H1 (cell line): Measurements from ENCODE around the gene XIRP1. TPM values are rescaled to one million over a fixed set of nuclear protein-coding genes. Genes with fewer than 3 reads are reported as not detected.

Experiments used
- EZH2 ChIP-seq: fragments of 200-600 bp; sonication (generic); IDR thresholded peaks from 2 replicates; pipeline ENCODE4 v1.7.1; 2012; ENCODE audit warnings: low read depth, mild to moderate bottlenecking, moderate library complexity, low read length, inconsistent platforms; ENCODE audit not compliant: severe bottlenecking
- FOSL1 ChIP-seq: IDR thresholded peaks from 2 replicates; pipeline ENCODE4 v1.6.1; 2011; ENCODE audit warnings: mild to moderate bottlenecking, low read depth, low read length, moderate library complexity; ENCODE audit not compliant: insufficient read depth
- HDAC6 ChIP-seq: IDR thresholded peaks from one replicate; pipeline ENCODE4 v1.7.1; 2012; ENCODE audit warnings: low read depth, mild to moderate bottlenecking, inconsistent platforms, low read length, moderate library complexity
- RBBP5 ChIP-seq: IDR thresholded peaks from 2 replicates; pipeline ENCODE4 v1.7.1; 2012; ENCODE audit warnings: low read depth, mild to moderate bottlenecking, inconsistent platforms, low read length, moderate library complexity, borderline replicate concordance
- SAP30 ChIP-seq: fragments of 300-600 bp; sonication (generic); IDR thresholded peaks from 2 replicates; pipeline ENCODE4 v1.7.1; 2012; ENCODE audit warnings: low read length, moderate library complexity, mild to moderate bottlenecking, inconsistent platforms; ENCODE audit not compliant: insufficient read depth, insufficient replicate concordance
- TCF12 ChIP-seq: IDR thresholded peaks from 2 replicates; pipeline ENCODE4 v1.6.1; 2011; ENCODE audit warnings: low read depth, mild to moderate bottlenecking, low read length
- polyA plus RNA-seq, 7 experiments: library from polyadenylated mRNA; depleted of rRNA in 3 of 7; stranded (reverse) in 5 of 7; unstranded in 2 of 7; fragments of >200 nt in 5 of 7; fragments of 200-250 nt in 2 of 7; gene quantifications; 1 replicate in 5 of 7; 2 replicates in 1 of 7; 4 replicates in 1 of 7; pipeline versions ENCODE4 v1.2.1 to v1.2.3, GENCODE V29; 2011 to 2013; ENCODE audit warnings: missing spikeins in 2 of 7, mixed read lengths in 2 of 7
- total RNA-seq: library from RNA; stranded (reverse); fragmentation: NEBNext Ultra II Directional; extraction: Animal tissue kit (Norgen Biotek cat#: 25700); gene quantifications from 2 replicates; pipeline ENCODE4 v1.2.1, GENCODE V29; 2021

Gene XIRP1
- total and polyA plus RNA-seq, 2 of the 8 experiments (the other 6 are each of a cell fraction or from before 2014, with no cell fraction given): not detected

DNA sequence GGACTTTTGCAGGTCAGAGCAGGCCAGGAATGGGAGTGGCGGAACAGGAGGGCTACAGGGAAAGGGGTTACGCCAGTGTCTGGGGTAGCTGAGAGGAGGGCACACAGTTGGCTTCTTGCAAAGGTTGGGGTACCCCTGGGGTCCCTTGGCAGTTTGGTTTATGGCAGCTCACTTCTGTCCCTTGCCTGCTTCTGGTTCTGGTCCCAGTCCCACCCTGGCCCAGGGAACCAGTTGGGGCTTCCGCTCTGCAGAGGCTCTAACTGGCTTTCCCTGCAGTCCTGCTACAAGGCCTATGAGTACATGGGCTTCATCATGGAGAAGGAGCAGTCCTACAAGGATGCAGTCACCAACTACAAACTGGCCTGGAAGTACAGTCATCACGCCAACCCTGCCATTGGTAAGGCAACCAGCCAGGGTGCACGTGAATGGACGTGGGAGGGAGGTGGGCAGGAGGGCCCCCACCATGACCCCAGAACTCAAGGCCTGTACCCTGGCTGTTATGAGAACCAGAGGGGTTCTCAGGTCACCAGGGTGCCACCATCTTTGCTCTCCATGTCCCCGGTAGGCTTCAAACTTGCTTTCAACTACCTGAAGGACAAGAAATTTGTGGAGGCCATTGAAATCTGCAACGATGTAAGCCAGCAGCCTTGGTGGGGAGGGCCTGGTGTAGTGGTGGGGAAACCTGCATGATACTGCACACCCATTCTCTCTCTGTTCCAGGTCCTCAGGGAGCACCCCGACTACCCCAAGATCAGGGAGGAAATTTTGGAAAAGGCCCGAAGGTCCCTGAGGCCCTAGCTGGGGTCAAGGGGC lies 54.2 kb downstream of the XIRP1 start (continued):
- TF ChIP-seq SAP30: no peak
- TF ChIP-seq TCF12: no peak
- TF ChIP-seq EZH2: no peak
- TF ChIP-seq RBBP5: no peak
- TF ChIP-seq HDAC6: no peak
- no peak for TF ChIP-seq FOSL1
